H9 (cell line): ENCODE data around the gene PTPRK. TPM values are rescaled to one million over a fixed set of nuclear protein-coding genes. Genes with fewer than 3 reads are reported as not detected.

ENCODE experiments used
- DNase-seq: peaks from one replicate; pipeline ENCODE4 v3.0.0-alpha.2; 2017
- H2AFZ ChIP-seq: one replicate; pipeline ENCODE4 v1.6.1; 2013; ENCODE audit warnings: mild to moderate bottlenecking, low read length, control low read depth, moderate library complexity
- H2AK5ac ChIP-seq: 2 replicates; pipeline ENCODE4 v1.6.1; 2013; ENCODE audit warnings: low read length, control low read depth, mixed read lengths; ENCODE audit not compliant: insufficient read length
- H2BK120ac ChIP-seq: one replicate; pipeline ENCODE4 v1.6.1; 2013; ENCODE audit warnings: low read depth, mild to moderate bottlenecking, low read length, control low read depth, inconsistent platforms; ENCODE audit not compliant: poor library complexity, severe bottlenecking
- H2BK12ac ChIP-seq: 2 replicates; pipeline ENCODE4 v1.6.1; 2013; ENCODE audit warnings: low read length, control low read depth, mixed read lengths, low read depth; ENCODE audit not compliant: insufficient read length
- H2BK15ac ChIP-seq: 2 replicates; pipeline ENCODE4 v1.6.1; 2013; ENCODE audit warnings: low read depth, low read length, control low read depth
- H2BK20ac ChIP-seq: one replicate; pipeline ENCODE4 v1.6.1; 2013; ENCODE audit warnings: low read depth, mild to moderate bottlenecking, low read length, control low read depth, inconsistent platforms; ENCODE audit not compliant: poor library complexity, severe bottlenecking
- H2BK5ac ChIP-seq: 2 replicates; pipeline ENCODE4 v1.6.1; 2013; ENCODE audit warnings: low read length, control low read depth, mixed read lengths; ENCODE audit not compliant: insufficient read length
- H3K14ac ChIP-seq: 2 replicates; pipeline ENCODE4 v1.6.1; 2013; ENCODE audit warnings: low read length, control low read depth; ENCODE audit not compliant: insufficient read depth
- H3K18ac ChIP-seq: 2 replicates; pipeline ENCODE4 v1.6.1; 2013; ENCODE audit warnings: low read depth, mild to moderate bottlenecking, mixed read lengths, low read length, control low read depth; ENCODE audit not compliant: insufficient read length
- H3K23ac ChIP-seq: 2 replicates; pipeline ENCODE4 v1.6.1; 2013; ENCODE audit warnings: low read length, control low read depth, mixed read lengths, low read depth; ENCODE audit not compliant: insufficient read length
- H3K23me2 ChIP-seq: 2 replicates; pipeline ENCODE4 v1.6.1; 2013; ENCODE audit warnings: low read depth, mild to moderate bottlenecking, mixed read lengths, low read length, control low read depth; ENCODE audit not compliant: insufficient read length, poor library complexity, severe bottlenecking
- H3K27ac ChIP-seq: 2 replicates; pipeline ENCODE4 v1.5.1; 2013; ENCODE audit warnings: low read length, control low read depth, mixed read lengths, low read depth; ENCODE audit not compliant: insufficient read length
- H3K27me3 ChIP-seq: 2 replicates; pipeline ENCODE4 v1.6.1; 2013; ENCODE audit warnings: low read length, control low read depth, inconsistent platforms; ENCODE audit not compliant: insufficient read depth
- H3K4ac ChIP-seq: 2 replicates; pipeline ENCODE4 v1.6.1; 2013; ENCODE audit warnings: low read depth, mild to moderate bottlenecking, control low read depth, inconsistent platforms, low read length, moderate library complexity
- H3K4me1 ChIP-seq: 2 replicates; pipeline ENCODE4 v1.6.1; 2013; ENCODE audit warnings: low read length, control low read depth, inconsistent platforms; ENCODE audit not compliant: insufficient read depth
- H3K4me2 ChIP-seq: 2 replicates; pipeline ENCODE4 v1.6.1; 2013; ENCODE audit warnings: low read length, control low read depth, mixed read lengths; ENCODE audit not compliant: insufficient read length, insufficient read depth
- H3K56ac ChIP-seq: 2 replicates; pipeline ENCODE4 v1.6.1; 2013; ENCODE audit warnings: low read depth, mild to moderate bottlenecking, mixed read lengths, low read length, control low read depth; ENCODE audit not compliant: insufficient read length
- H3K79me1 ChIP-seq: 2 replicates; pipeline ENCODE4 v1.6.1; 2013; ENCODE audit warnings: low read depth, mild to moderate bottlenecking, moderate library complexity, low read length, control low read depth, inconsistent platforms; ENCODE audit not compliant: insufficient read depth, poor library complexity, severe bottlenecking
- H3K79me2 ChIP-seq: 2 replicates; pipeline ENCODE4 v1.6.1; 2013; ENCODE audit warnings: low read length, control low read depth, inconsistent platforms; ENCODE audit not compliant: insufficient read depth
- H3K9ac ChIP-seq: 2 replicates; pipeline ENCODE4 v1.6.1; 2013; ENCODE audit warnings: low read length, control low read depth, mixed read lengths; ENCODE audit not compliant: insufficient read length; ENCODE audit errors: extremely low read depth
- H3K9me3 ChIP-seq: one replicate; pipeline ENCODE4 v1.6.1; 2013; ENCODE audit warnings: low read depth, low read length, inconsistent platforms; ENCODE audit not compliant: control insufficient read depth
- H3T11ph ChIP-seq: one replicate; pipeline ENCODE4 v1.6.1; 2013; ENCODE audit warnings: mild to moderate bottlenecking, low read length, control low read depth, inconsistent platforms
- H4K20me1 ChIP-seq: one replicate; pipeline ENCODE4 v1.6.1; 2013; ENCODE audit not compliant: control insufficient read depth, insufficient read length, insufficient read depth
- H4K5ac ChIP-seq: 2 replicates; pipeline ENCODE4 v1.6.1; 2013; ENCODE audit warnings: low read depth, mild to moderate bottlenecking, mixed read lengths, low read length, control low read depth; ENCODE audit not compliant: insufficient read length
- H4K8ac ChIP-seq: replicated peaks from 2 replicates; pipeline ENCODE4 v1.6.1; 2013; ENCODE audit warnings: low read length, control low read depth, mixed read lengths, low read depth; ENCODE audit not compliant: insufficient read length
- H4K91ac ChIP-seq: 2 replicates; pipeline ENCODE4 v1.6.1; 2013; ENCODE audit warnings: low read depth, mild to moderate bottlenecking, moderate library complexity, mixed read lengths, low read length, control low read depth; ENCODE audit not compliant: insufficient read length
- H3K27ac Mint-ChIP-seq, 3 experiments: 2 replicates in 2 of 3; 3 replicates in 1 of 3; pipeline ENCODE4 v1.8.0; 2020 to 2021; ENCODE audit warnings: mixed read lengths in 3 of 3, mild to moderate bottlenecking in 1 of 3, moderate library complexity in 1 of 3
- H3K27me3 Mint-ChIP-seq: 2 replicates; pipeline ENCODE4 v1.8.0; 2021; ENCODE audit warnings: low read depth, mild to moderate bottlenecking, moderate library complexity, mixed read lengths
- H3K36me3 Mint-ChIP-seq, 3 experiments: 2 replicates in 2 of 3; 3 replicates in 1 of 3; pipeline ENCODE4 v1.8.0; 2020 to 2021; ENCODE audit warnings: low read depth in 3 of 3, mixed read lengths in 3 of 3; ENCODE audit not compliant: insufficient read depth in 1 of 3
- H3K4me1 Mint-ChIP-seq, 2 experiments: 2 replicates each; pipeline ENCODE4 v1.8.0; 2020; ENCODE audit warnings: mixed read lengths in 2 of 2
- H3K4me3 Mint-ChIP-seq, 2 experiments: 2 replicates in 1 of 2; 3 replicates in 1 of 2; pipeline ENCODE4 v1.8.0; 2020 to 2021; ENCODE audit warnings: mild to moderate bottlenecking in 2 of 2, mixed read lengths in 2 of 2, moderate library complexity in 1 of 2
- H3K9me3 Mint-ChIP-seq, 2 experiments: 2 replicates in 1 of 2; 3 replicates in 1 of 2; pipeline ENCODE4 v1.8.0; 2020; ENCODE audit warnings: mild to moderate bottlenecking in 2 of 2, mixed read lengths in 2 of 2, moderate library complexity in 1 of 2
- CTCF ChIP-seq: fragments of 200-600 bp; sonication (generic); conservative IDR thresholded peaks from 3 replicates; pipeline ENCODE4 v1.8.0; 2021; ENCODE audit warnings: antibody characterized with exemption, mild to moderate bottlenecking
- WGBS: extraction: QIAGEN DNeasy Blood & Tissue Kit; methylation state at CpG from one replicate; pipeline ENCODE4 v1.1.7; 2013; ENCODE audit warnings: missing lambda C conversion rate, low lambda C conversion rate, mixed read lengths; ENCODE audit not compliant: insufficient read length; ENCODE audit errors: extremely low coverage; 5-methylcytosine and 5-hydroxymethylcytosine counted together
- total RNA-seq: library from RNA; stranded (reverse); gene quantifications from 2 replicates; pipeline ENCODE4 v1.2.1, GENCODE V29; 2021

PTPRK gene
- total RNA-seq, 1 experiment from 2014 or later: 47.9 TPM

GRCh38 chr6:128521282-128521632 is 858 bp upstream of the PTPRK start:
- Histone ChIP-seq H3K79me1 (no peaks in the 10 kb centered on the region), H3K18ac (no peak overlapping the region), H3K27me3 (no peaks in the 10 kb centered on the region), H4K91ac (no peak overlapping the region), H3K56ac (no peak overlapping the region), H4K20me1 (no peaks in the 10 kb centered on the region), H2BK15ac (no peak overlapping the region), H3K14ac (no peak overlapping the region; the same call in 1 of the 2 replicates), H4K5ac (no peak overlapping the region), H2BK120ac (no peak overlapping the region), H3T11ph (no peak overlapping the region), H3K4ac (no peak overlapping the region), H3K27ac (no peak overlapping the region), H2AFZ (peak overlapping the region; percentile 95), H3K23ac (no peak overlapping the region), H3K9ac (peak overlapping the region; percentile 97), H3K4me1 (no peaks in the 10 kb centered on the region), H4K8ac (no peak overlapping the region), H3K9me3 (no peaks in the 10 kb centered on the region), H3K79me2 (peaks cover 8% of the 10 kb centered on the region; the same call in 1 of the 2 replicates), H2AK5ac (no peak overlapping the region), H2BK12ac (no peak overlapping the region), H3K4me2 (peak overlapping the region; percentile 72), H2BK5ac (no peak overlapping the region), H2BK20ac (peak overlapping the region; percentile 83), H3K23me2 (peaks cover 18% of the 10 kb centered on the region)
- WGBS: no CpG with 5 or more reads among the region's 2 CpGs
- no peaks in the 10 kb centered on the region; a peak in 1 of 5 replicates for H3K9me3 Mint-ChIP-seq
- H3K36me3 Mint-ChIP-seq: no peaks in the 10 kb centered on the region; a peak in 1 of 7 replicates
- H3K4me3 Mint-ChIP-seq: peak overlapping the region; percentile 94 to 95
- H3K27ac Mint-ChIP-seq: peak overlapping the region; percentile 96 to 98 (median 98)
- DNase-seq: no peak
- H3K4me1 Mint-ChIP-seq: peaks cover 24 to 32% of the 10 kb centered on the region in 2 experiments
- TF ChIP-seq CTCF: no peak
- H3K27me3 Mint-ChIP-seq: peaks cover 1% of the 10 kb centered on the region; the same call in 1 of the 2 replicates
